Mesothelial cell of epicardium (in vitro differentiated cells): ENCODE measurements around the gene SPDEF. TPM values are rescaled to one million over a fixed set of nuclear protein-coding genes. Genes with fewer than 3 reads are reported as not detected.

Experiments used
- DNase-seq, 2 experiments: peaks; one replicate each; pipeline ENCODE4 v3.0.0; 2021; ENCODE audit warnings: low spot score in 2 of 2; ENCODE audit not compliant: unreplicated experiment in 2 of 2
- H3K27ac Mint-ChIP-seq: 2 replicates; pipeline ENCODE4 v1.8.0; 2021; ENCODE audit warnings: mixed read lengths
- H3K27me3 Mint-ChIP-seq: 2 replicates; pipeline ENCODE4 v1.8.0; 2021; ENCODE audit warnings: low read depth, mixed read lengths
- H3K36me3 Mint-ChIP-seq: 2 replicates; pipeline ENCODE4 v1.8.0; 2021; ENCODE audit warnings: mixed read lengths
- H3K4me1 Mint-ChIP-seq: 2 replicates; pipeline ENCODE4 v1.8.0; 2021; ENCODE audit warnings: mixed read lengths
- H3K4me3 Mint-ChIP-seq: 2 replicates; pipeline ENCODE4 v1.8.0; 2021; ENCODE audit warnings: mild to moderate bottlenecking, moderate library complexity, mixed read lengths
- H3K9me3 Mint-ChIP-seq: 2 replicates; pipeline ENCODE4 v1.8.0; 2021; ENCODE audit warnings: mixed read lengths
- total RNA-seq: library from RNA; stranded (reverse); gene quantifications from 3 replicates; pipeline ENCODE4 v1.2.1, GENCODE V29; 2021
- TF ChIP-seq, protein P1 (sequence below): fragments of 200-600 bp; sonication (generic); IDR thresholded peaks from one replicate; pipeline ENCODE4 v1.5.0; 2021; ENCODE audit warnings: antibody characterized with exemption; ENCODE audit not compliant: unreplicated experiment

The SPDEF gene
- total RNA-seq, 1 donor from 2014 or later, result 0.34 TPM

DNA sequence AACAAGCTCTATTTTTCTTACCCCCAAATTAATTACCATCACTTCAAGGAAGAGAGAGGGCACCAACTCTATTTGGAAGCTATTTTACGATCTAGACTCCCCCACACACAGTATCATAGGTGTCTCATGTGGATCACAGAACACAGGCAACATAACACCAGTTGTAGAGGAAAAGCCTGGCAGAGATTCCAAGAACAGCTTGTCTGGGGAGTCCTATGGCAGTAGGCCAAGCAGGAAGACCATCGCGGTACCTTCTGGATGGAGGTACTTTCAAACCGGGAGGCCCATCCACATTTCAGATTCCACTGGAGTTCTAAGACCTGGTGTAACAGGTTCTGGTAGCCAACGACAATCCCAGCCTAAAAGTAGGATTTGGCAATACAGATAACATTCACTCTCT is 37.6 kb upstream of the SPDEF start:
- peaks cover 9% of the 10 kb centered on the region for H3K4me1 Mint-ChIP-seq
- no peak overlapping the region for H3K4me3 Mint-ChIP-seq
- no peak for DNase-seq
- H3K27me3 Mint-ChIP-seq, result no peaks in the 10 kb centered on the region
- TF ChIP-seq, protein P1, sequence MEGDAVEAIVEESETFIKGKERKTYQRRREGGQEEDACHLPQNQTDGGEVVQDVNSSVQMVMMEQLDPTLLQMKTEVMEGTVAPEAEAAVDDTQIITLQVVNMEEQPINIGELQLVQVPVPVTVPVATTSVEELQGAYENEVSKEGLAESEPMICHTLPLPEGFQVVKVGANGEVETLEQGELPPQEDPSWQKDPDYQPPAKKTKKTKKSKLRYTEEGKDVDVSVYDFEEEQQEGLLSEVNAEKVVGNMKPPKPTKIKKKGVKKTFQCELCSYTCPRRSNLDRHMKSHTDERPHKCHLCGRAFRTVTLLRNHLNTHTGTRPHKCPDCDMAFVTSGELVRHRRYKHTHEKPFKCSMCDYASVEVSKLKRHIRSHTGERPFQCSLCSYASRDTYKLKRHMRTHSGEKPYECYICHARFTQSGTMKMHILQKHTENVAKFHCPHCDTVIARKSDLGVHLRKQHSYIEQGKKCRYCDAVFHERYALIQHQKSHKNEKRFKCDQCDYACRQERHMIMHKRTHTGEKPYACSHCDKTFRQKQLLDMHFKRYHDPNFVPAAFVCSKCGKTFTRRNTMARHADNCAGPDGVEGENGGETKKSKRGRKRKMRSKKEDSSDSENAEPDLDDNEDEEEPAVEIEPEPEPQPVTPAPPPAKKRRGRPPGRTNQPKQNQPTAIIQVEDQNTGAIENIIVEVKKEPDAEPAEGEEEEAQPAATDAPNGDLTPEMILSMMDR, result no peak
- H3K36me3 Mint-ChIP-seq, result peaks cover 6% of the 10 kb centered on the region
- H3K27ac Mint-ChIP-seq, result peak overlapping the region; percentile 62
- H3K9me3 Mint-ChIP-seq, result no peaks in the 10 kb centered on the region

DNA sequence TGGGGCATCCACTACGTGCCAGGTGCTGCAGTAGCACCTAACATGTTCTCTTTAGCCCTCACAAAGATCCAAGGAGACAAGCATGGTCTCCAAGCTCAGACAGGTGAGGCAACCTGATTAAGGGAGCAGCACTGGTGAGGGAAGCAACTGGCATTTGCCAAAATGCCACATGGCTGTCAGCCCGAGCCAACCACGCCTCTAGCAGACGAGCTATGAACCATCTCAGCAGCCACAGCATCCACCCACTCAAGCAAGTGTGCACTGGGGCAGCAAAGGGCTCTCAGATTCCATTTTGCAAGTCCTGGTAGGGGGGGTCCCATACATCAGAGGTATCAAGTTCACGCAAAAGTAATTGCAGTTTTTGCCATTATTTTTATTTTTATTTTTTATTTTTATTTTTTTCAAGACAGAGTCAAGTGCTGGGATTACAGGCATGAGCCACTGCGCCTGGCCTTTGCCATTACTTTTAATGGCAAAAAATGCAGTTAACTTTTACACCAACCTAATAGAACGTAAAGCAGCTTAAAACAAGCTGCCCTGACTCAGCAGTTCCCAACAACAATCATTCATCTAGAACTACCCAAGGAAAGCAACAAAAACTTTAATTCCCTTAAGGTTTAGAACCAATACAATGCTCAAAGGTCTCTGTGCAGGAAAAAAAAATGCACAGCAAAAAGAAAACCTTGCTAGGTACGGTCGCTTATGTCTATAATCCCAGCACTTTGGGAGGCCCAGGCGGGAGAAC is 36.3 kb upstream of the SPDEF start:
- TF ChIP-seq, protein P1, result no peak
- Mint-ChIP-seq H3K36me3 (peaks cover 8% of the 10 kb centered on the region), H3K27me3 (no peaks in the 10 kb centered on the region), H3K4me1 (peaks cover 9% of the 10 kb centered on the region), H3K4me3 (no peak overlapping the region), H3K9me3 (no peaks in the 10 kb centered on the region), H3K27ac (no peak overlapping the region)
- no peak for DNase-seq

DNA sequence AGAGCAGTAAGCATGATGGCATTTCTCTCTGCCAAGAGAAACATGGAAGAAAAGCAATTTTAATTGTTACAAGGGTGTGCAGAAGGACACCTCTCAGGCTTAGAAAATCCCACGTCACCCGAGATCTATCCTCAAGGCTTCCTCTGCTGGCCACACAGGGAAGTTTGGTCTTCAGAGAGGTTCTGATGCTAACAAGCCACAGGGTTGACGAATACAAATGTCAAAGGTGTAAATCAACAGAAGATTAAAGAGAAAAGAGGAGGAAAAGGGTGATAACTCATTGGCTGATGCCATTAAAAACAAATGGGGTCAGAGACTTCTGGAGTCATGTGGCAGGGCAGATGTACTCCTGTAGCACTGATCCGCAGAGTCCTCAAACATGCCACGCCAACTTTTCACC is 33.6 kb upstream of the SPDEF start:
- TF ChIP-seq, protein P1, result no peak
- H3K4me1 Mint-ChIP-seq, result peaks cover 9% of the 10 kb centered on the region
- no peak overlapping the region for H3K27ac Mint-ChIP-seq
- no peaks in the 10 kb centered on the region for H3K27me3 Mint-ChIP-seq
- DNase-seq, result no peak
- H3K36me3 Mint-ChIP-seq, result peaks cover 8% of the 10 kb centered on the region
- no peak overlapping the region for H3K4me3 Mint-ChIP-seq
- H3K9me3 Mint-ChIP-seq, result no peaks in the 10 kb centered on the region

DNA sequence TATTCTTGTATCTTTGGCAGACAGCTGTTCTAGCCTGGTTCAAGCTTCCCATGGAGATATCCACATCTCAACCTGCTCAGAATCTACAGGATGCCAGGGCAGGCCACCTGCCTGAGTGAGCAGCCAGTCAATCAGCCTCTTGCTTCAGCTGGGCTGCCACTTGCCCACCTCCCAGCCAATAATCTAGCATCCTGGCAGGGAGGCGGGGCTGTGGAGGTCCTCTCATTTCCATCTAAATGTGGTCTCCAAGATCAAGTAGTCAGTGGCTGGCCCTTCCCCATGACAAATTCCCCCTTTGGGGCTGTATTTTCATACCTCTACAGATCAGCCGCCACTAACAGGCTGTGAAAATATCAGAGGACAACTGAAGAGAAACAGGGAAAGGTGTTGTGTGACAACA is 33.0 kb upstream of the SPDEF start:
- Mint-ChIP-seq H3K4me3 (no peak overlapping the region), H3K9me3 (no peaks in the 10 kb centered on the region), H3K27me3 (no peaks in the 10 kb centered on the region), H3K27ac (no peak overlapping the region), H3K4me1 (peaks cover 9% of the 10 kb centered on the region), H3K36me3 (peaks cover 8% of the 10 kb centered on the region)
- no peak for DNase-seq
- TF ChIP-seq, protein P1, result no peak

DNA sequence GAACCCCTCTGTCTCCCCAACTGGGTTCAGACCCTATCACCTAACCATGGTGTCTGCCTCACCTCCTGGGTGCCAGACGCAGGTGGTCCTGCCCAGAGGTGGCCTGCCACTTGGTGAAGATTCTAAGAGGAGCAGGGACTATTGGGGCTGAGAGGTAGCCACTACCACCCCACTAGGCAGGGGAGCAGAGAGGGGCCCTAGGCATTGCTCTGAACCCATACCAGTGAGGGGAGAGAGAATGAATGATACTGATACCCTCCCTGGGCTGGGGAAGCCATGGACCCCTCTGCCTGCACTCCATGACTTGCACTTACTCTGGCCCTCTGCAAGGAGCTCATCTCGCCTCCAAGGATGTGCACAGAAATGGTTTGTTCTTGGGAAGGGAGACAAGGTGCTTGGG is 31.7 kb upstream of the SPDEF start:
- no peak for DNase-seq
- H3K4me1 Mint-ChIP-seq, result peaks cover 4% of the 10 kb centered on the region
- H3K27me3 Mint-ChIP-seq, result no peaks in the 10 kb centered on the region
- no peak overlapping the region for H3K4me3 Mint-ChIP-seq
- TF ChIP-seq, protein P1, result no peak
- peaks cover 12% of the 10 kb centered on the region for H3K36me3 Mint-ChIP-seq
- H3K27ac Mint-ChIP-seq, result no peak overlapping the region
- H3K9me3 Mint-ChIP-seq, result no peaks in the 10 kb centered on the region
